NK-92 treated with Interleukin-12 subunit alpha and Interleukin-12 subunit beta, amount 100 ng/mL, for 24 hours (cell line): ENCODE results near the gene AGT.
"Not testable (repeated sequence)": the region's sequence is repeated elsewhere in the genome, so short reads cannot be mapped to it uniquely, and the experiment has no call there.

Experiments used
- DNase-seq: peaks from one replicate; lab custom pipeline; 2025; lab: John Stamatoyannopoulos, UW

The AGT gene

GRCh38 chr1:230706887-230707731, 6.8 kb downstream of the AGT start:
- DNase-seq = no peak

GRCh38 chr1:230706020-230706699, 7.8 kb downstream of the AGT start:
- no peak for DNase-seq

- no peak for DNase-seq
These were observed 8.5 kb downstream of the AGT start for GRCh38 chr1:230705289-230706019.

GRCh38 chr1:230704830-230705229, 9.1 kb downstream of the AGT start:
- DNase-seq = no peak

- no peak for DNase-seq
These were observed 10.1 kb downstream of the AGT start for GRCh38 chr1:230703679-230704385.

- DNase-seq = no peak
These were observed 10.8 kb downstream of the AGT start for GRCh38 chr1:230702934-230703678.

GRCh38 chr1:230701895-230702768, 11.8 kb downstream of the AGT start:
- no peak for DNase-seq

- no peak for DNase-seq
These were observed 12.5 kb downstream of the AGT start for GRCh38 chr1:230701434-230701833.

GRCh38 chr1:230700132-230700531, 13.8 kb downstream of the AGT start:
- no peak for DNase-seq

- no peak for DNase-seq
These were observed 14.2 kb downstream of the AGT start for GRCh38 chr1:230699716-230700115.

GRCh38 chr1:230698964-230699363, 15.0 kb downstream of the AGT start:
- not testable (repeated sequence) for DNase-seq

GRCh38 chr1:230698130-230698529, 15.8 kb downstream of the AGT start:
- DNase-seq = no peak

GRCh38 chr1:230696722-230697437, 17.0 kb downstream of the AGT start:
- DNase-seq = no peak

GRCh38 chr1:230696218-230696617, 17.7 kb downstream of the AGT start:
- DNase-seq = no peak

- DNase-seq = no peak
These were observed 18.9 kb downstream of the AGT start for GRCh38 chr1:230694991-230695390.

- DNase-seq = no peak
These were observed 19.5 kb downstream of the AGT start for GRCh38 chr1:230694464-230694863.

- DNase-seq = no peak
These were observed 20.1 kb downstream of the AGT start for GRCh38 chr1:230693777-230694176.

- DNase-seq = no peak
These were observed 20.7 kb downstream of the AGT start for GRCh38 chr1:230693221-230693620.

- no peak for DNase-seq
These were observed 22.3 kb downstream of the AGT start for GRCh38 chr1:230691615-230692014.

- DNase-seq = no peak
These were observed 23.8 kb downstream of the AGT start for GRCh38 chr1:230690101-230690500.
